ENCODE data around the gene CSAD. TPM values are rescaled to one million over a fixed set of nuclear protein-coding genes. Genes with fewer than 3 reads are reported as not detected.
"Not testable (repeated sequence)": the region's sequence is repeated elsewhere in the genome, so short reads cannot be mapped to it uniquely, and the experiment has no call there.

Gene CSAD
- total RNA-seq, 1 donor from 2014 or later = 26.0 TPM

DNA sequence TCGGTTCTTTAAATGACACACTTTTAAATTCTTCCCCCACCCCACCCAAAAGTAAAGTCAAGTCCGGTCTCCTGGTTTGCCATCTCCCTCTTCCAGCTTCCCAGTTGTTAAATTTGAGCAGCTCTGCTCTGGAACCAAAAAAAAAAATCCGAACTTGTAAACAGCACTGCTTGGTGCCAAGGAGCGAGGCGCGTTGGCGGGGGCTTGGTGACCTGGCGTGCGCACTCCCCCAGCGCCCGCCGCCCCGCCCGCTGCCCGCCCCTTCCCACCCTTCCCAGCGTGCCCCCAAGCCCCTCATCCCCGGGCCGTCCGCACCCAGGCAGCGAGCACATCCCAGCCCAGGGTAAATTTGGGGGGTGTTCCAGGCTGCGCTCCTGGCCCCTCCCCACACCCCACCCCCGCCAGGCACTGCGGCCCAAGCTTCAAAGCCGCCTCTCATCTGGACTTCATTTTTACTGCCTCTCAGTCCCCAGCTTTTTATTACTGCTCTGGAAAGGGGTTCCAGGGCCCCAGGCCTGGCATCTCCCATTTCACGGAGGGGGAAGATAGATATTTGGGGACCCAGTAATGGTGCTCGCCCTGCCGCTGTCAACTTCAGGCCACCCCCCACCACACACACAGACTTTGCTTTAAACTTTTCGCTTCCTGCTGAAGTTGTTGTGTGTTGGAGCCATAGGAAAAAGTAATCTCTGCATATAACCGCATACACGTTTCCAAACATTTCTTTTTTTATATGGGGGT is 38.0 kb upstream of the CSAD start:
- DNase-seq = no peak

DNA sequence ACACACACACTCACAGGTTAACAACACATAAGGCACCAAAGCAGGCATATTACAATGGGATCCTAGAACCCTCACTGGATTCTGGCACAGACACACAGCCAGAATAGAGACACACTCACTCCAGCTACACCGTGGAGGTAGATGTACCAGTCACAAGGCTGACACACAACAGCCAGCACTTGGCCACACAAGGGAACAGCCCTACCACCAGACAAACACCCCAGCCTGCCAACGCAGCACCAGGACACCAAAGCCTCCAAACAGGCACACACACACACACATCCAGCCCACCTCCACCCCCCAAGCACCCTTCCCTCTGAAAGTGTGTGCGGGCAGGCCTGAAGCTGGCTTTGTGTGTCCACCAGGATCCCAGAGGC is 37.2 kb upstream of the CSAD start:
- no peak for DNase-seq

DNA sequence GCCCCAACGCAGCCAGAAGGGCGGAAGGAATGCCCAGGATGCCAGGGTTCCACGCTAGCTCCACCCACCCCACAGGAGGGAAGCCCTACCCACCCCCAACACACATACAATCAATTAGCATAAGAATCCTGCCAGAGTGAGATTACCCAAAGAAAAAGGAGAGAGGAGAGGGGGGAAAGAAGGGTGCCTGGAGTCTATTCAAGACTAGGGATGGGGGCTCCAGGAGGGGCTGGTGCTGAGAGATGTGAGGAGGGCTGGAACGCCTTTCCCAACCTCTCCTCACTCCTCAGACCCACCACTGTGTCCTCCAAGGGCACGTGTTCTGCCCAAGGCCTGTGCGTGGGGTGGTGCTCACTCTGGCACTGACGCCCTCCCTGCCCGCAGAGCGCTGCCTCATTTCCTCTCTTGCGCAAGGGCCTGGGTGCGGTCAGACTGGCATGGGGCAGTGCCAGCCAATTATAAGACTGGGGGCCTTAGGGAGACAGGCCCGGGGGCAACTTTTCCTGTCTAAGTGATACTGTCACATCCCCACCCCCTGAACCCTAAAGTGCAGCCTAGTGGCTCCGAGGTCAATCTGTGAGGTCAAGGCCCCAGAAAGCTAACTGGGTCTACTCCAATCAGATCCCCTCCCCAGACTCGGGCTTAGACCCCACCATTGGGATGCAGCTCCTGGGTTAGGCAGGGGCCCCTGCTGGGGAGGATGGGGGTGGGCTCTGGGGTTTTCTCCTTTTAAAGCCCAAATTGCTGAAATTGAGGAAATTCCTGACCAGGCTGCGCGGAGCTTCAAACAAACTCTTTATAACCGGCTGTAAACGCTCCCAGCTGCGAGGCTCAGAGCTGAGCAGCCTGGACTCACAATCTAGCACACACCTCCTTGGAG is 36.6 kb upstream of the CSAD start:
- DNase-seq = no peak

DNA sequence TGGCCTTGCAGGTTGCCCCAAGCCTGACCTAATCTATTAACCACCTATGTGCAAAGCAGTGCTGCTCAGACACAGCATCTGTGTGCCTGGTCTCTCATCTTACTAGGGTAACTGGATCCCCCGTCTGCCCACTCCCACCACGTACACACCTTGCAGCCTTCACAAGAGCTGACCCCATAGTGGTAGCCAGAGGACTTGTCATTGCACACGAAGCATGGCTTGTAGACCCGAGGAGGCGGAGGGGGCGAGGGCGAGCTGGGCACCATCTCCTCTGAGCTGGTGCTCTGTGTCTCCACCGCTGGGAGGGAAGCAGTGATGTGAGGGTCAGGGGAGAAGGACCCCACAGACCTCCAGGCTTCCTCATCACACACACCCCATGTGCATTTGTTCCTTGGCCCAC is 34.8 kb upstream of the CSAD start:
- no peak for DNase-seq

DNA sequence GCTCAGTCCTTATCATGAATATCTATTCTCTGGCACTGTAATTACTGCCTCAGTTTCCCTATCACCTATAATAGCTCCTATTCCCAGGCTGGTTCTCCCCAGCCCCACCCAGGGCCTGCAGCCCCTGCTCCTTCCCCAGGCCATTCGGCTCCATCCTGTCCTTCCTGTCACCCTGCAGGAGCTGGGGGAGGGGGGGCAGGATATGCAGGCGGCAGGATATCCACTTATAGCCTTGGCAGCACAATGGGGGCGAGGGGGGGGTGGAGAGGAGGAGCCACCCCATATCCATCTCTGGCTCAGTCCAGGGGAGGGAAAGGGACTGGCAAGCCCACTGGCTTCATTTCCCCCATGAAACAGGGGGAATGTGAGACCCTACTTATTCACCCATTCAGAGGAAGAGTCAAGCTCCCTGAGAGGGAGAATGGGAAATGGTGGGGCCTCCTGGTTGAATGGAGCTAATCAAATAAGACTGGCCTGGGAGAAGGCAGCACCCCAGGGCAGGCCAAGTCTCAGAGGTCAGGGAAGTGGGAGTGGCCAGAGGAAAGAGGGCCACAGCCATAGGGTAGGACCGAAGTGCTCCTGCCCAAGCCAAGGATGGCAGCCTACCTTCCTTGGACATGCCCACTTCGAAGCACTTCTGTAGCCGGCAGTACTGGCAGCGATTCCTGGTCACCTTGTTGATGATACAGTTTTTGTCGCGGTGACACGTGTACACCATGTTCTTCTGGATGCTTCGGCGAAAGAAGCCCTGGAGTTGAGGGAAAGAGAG is 34.1 kb upstream of the CSAD start:
- DNase-seq = no peak

DNA sequence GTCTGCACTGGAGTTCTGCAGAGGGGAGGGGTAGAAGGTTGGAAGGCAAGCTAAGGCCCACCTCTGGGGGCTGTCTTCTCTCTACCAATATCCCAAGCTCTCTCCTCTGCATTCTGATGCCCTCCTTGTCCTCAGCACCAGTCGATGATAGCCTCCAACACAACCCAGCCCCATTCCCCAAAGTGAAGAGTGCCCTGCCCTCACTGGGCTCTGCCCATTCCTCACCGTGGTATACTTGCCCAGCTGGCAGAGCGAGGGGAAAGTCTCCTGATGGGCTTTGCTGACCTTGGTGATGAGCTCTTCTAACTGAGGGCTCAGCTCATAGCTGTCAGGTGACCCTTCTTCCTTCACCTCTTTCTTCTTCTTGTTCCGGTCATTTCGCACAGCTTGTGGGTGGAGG is 33.5 kb upstream of the CSAD start:
- DNase-seq = no peak

DNA sequence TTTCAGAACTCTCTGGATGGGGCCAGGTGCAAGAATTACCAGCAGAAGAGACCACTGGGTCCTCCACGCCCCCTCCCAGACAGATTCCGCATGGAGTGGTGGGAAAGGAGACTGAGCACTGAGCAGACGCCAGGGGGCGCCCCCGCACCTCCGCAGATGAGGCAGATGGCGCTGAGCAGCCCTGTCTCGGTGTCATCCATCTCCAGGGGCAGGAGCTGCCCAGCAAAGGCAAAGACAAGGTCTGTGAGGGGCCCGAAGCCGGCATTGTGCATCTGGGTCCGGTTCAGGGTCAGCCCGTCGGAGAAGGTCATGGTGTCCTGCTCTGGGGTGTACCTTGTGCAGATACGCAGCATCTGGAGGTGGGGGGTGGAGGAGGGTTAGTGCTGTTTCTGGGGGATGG is 32.6 kb upstream of the CSAD start:
- DNase-seq = peak; percentile 57

DNA sequence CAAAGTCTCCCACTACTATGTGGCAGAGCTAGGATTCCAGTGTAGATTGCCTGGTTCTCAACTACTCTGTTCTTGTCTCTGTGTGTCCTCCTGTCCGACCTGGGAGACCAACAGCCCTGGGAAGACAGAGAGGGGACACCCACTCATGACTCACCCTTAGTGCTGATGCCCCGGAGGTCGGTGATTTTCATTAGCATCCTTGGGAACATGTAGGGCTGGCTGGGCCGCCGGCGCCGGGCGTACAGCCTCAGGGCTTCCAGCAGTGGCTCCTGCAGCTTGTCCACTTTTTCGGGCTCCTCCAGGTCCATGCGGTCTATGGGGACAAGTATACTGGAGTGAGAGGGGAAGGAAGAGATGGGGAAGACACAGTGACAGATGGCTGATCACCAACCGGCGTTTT is 32.2 kb upstream of the CSAD start:
- DNase-seq = no peak

DNA sequence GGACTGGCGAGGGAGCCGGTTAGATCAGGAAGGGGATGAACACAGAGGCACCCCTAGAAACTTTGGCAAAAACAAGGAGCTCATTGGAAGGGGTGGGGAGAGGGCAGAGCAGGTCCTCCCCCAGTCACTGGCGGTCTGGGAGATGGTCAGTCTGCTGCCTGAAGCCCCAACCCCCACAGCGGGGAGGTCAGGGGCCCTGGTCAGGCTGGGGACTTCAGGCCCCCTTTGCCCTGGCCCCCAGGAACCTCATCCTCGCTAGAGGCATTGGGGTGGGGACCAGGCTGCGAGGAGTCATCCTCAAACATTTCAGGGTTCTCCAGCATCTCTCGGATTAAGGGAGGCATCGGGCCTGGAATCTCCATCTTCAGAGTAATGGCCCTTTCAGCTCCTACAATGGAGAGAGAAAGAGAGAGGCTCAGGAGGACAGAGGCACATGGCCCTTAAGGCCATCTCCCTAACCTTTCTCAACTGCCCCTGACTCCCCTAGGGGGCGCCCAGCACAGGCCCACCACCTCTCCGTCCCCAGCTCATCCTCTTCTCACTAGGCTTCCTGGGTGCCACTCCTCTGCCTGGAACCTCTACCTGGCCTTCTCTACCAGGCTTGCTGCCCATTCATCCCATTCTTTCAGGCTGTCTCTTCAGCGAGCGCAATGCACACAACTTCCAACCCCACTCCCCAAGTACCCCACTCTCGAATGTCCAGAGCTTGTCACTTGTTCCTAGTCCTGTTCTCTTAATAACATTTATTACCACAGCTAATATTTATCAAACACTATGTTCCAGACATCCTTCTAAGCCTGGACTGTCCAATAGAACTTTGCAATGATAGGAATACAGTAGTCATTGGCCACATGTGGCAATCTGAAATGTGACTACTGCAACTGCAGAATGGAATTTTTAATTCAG is 31.0 kb upstream of the CSAD start:
- DNase-seq = no peak

DNA sequence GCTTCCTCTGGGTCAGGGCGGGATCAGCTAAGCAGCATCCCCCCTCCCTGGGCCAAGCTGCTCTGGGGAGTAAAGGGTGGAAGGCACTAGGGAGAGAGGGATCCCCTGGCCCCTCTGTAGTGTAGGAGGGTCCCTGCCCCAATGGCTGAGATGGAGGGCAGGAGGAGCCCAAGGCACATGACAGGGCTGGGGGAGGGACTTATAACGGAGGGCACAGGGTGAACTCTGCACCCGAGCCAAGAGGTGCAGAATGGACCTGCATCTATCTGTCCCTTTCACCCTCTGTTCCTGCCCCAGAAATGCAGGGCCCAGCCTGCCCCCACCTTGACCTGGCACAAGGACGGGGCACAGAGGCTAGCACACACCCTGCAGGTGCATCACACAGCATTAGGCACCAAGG is 30.1 kb upstream of the CSAD start:
- DNase-seq = no peak

DNA sequence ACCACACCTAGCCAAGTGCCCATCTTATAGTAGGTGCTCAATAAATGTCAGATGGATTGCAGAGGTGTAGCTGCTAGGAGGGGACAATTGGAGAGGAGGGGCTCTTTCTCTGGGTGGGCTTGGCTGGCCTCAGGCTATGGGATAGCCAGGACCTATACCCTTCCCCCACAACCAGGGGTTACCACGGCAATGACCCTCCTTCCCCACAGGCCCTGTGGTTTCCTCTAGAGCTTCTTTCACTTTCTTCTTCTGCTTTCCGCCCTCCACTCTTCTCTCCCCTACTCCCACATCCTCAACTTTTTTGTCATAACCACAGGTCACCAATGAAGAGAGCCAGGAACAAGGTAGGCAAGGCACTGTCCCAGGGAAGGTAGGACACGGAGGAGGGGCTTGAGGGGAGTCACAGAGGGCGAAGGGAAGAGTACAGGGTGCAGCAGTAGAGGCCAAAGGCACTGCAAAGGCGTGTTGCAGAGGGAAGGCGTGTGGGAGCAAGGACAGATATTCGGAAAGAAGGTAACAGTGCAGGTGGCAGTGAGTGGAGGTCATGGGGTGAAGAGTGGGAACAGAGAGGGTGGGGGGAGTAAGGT is 28.2 kb upstream of the CSAD start:
- DNase-seq = no peak

DNA sequence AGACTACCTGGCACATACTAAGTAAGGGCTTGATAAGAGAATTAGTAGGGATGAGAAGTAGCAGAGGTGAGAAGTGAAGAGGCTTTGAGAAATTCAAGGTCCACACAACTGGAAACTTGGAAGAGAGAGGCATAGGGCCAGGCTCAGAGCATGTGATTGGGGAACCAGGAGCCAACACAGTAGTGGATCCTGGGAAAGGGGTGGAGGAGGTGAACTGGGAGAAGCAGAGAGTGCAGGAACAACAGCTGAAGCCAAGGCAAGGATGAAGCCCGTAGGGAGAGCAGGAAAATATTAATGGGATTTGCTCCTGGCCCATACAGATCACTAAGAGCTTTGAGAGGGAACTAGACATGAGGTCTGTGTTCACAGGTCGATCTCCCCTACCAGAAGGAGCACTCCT is 27.7 kb upstream of the CSAD start:
- DNase-seq = no peak

DNA sequence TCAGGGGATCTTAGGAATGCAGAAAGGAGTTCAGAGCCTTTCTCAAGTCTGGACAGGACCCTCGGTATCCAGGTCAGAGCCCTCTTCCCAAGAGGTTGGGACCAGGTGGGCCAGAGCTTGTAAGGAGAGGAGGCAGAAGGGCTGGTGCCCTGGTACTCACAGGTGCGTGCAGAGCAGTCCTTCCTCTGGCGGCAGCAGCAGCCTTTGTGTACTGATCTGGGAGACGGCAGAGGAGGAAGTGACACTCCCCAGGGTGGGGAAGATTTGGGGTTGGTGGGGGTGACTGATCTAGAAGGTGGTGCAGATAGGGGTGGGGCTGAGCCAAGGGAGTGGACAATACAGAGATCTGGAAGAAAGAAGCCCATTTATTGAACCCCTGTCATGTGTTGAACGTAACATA is 26.3 kb upstream of the CSAD start, which contains the start of gene ITGB7:
Gene ITGB7 (minus strand): TSS at position 210 of the 400 bp plus-strand sequence. CDS start 6,808 bp downstream, outside the sequence.
- no peak for DNase-seq

DNA sequence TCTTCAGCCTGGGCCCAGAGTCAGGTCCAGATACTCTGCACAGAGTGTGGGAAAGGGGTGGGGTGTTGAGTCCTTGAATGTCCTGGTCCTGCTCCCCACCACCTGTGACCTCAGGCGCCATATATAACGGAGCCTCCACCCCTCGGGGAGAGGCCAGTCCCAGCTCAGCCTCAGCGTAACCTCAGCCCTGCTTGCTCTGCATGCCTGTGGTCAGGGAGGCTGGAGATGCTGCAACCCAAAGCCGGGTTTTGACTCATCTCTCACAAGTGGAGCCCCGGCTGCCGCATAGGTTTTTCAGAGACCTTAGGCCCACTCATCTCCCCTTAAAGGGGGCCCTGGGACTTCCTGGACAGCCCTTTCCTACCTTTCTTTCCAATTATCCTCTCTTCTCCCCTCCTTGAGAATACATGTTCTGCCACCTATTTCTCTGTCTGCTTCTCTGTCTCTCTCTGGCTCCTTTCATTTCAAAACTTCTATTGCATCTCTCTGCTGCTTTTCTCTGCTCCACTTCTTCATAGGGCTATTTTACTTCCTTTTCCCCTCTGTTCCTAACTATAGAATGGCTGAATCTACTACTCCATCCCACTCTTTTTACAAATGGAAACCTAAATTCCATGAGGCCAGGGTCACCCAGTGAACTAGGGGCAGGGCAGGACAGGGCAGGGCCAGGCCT is 25.2 kb upstream of the CSAD start:
- DNase-seq = no peak

DNA sequence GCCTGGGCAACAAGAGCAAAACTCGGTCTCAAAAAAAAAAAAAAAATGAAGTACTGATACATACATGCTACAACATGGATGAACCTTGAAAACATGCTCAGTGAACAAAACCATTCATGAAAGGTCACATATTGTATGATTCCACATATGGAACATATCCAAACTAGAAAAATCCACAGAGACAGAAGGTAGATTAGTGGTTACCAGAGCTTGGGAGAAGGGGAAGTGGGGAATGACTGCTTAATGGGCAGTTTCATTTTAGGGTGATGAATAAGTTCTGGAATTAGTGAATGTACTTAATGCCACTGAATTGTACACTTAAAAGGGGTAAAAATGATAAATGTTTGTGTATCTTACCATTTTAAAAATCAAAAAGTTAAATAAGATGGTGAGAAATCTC is 23.6 kb upstream of the CSAD start:
- no peak for DNase-seq

DNA sequence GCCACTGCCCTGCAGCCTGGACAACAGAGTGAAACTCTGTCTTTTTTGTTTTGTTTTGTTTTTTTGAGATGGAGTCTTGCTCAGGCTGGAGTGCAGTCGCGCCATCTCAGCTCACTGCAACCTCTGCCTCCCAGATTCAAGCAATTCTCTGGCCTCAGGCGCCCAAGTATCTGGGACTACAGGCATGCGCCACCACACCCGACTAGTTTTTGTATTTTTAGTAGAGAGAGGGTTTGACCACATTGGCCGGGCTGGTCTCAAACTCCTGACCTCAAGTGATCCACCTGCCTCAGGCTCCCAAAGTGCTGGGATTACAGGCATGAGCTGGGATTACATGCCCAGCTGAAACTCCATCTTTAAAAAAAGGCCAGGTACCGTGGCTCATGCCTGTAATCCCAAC is 21.6 kb upstream of the CSAD start:
- DNase-seq = not testable (repeated sequence)

DNA sequence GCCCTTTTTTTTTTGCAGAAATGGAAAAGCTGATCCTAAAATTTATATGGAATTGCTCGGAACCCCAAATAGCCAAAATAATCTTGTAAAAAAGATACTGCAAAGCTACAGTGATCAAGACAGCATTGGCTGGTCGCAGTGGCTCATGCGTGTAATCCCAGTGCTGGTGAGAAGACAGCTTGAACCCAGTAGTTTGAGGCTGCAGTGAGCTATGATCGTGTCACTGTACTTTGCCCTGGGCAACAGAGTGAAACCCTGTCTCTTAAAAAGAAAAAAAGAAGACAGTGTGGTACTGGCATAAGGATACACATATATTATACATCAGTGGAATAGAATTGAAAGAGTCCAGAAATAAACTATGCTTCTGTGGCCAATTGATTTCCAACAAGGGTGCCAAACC is 20.9 kb upstream of the CSAD start:
- no peak for DNase-seq

DNA sequence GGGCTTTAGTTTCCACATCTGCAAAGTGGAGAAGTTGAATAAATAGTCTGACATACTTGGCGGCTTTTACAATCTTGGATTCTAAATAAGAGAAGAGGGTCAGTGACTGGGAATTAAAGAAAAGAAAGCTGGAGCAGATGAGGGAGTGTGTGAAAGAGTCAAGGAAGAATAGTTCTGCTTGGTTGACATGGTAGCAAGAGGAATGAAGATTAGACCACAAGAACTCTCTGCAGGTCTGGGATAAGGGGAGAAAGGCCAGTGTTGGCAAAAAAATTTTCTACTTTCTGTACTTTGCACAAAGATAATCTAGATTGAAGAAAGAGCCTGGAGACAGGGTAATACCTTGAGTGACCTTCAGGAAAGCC is 20.4 kb upstream of the CSAD start:
- no peak for DNase-seq

DNA sequence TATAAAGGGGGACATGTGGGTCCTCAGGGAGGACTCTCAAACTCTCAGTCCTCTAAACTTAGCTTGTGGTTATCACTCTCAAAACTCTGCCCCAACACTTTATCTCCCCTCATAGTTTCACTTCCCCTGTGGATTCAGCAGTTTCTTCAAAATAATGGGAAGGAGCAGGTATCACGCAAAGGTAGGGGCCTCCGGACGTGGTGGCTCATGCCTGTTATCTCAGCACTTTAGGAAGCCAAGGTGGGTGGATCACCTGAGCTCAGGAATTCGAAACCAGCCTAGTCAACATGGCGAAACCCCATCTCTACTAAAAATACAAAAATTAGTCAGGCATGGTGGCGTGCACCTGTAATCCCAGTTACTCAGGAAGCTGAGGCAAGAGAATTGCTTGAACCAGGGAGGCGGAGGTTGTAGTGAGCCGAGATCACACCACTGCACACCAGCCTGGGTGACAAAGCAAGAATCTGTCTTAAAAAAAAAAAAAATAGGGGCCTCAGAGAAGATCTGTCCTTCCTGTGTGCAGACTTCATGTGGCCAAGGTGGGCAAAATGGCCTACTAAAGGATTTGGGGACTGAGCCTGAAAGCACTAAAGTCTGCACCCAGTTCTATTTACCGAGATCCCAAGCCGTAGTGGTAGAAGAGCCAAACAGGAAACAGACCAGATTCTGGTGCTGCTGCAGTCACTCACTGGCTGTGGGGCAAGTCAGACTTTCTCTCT is 19.9 kb upstream of the CSAD start:
- DNase-seq = no peak

DNA sequence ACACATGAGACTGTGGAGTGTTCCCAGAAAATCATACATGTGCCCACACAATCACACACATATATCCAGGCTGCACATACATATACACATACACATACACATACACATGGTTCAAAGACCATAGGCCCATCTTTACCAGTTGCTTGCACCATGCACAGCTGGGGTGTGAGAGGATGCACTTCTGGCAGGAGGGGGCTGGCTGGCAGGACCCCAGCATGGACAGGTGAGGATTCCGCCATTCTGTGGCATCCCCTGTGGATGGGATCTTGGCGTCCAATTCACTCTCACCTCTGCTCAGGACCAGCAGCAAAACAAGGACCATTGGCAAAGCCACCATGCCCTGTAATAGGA is 19.4 kb upstream of the CSAD start:
- DNase-seq = no peak

Data from occipital lobe (tissue), 2 donors.